AG09319 (cell line): Measurements from ENCODE around the gene FNDC11.

ENCODE experiments used
- DNase-seq: peaks from one replicate; pipeline ENCODE4 v3.0.0-alpha.2; 2010; ENCODE audit warnings: low read depth; ENCODE audit errors: extremely low read depth
- CTCF ChIP-seq: IDR thresholded peaks from 2 replicates; pipeline ENCODE4 v1.5.1; 2011; ENCODE audit warnings: low read depth, mild to moderate bottlenecking, inconsistent platforms, low read length, moderate library complexity

FNDC11 gene

DNA sequence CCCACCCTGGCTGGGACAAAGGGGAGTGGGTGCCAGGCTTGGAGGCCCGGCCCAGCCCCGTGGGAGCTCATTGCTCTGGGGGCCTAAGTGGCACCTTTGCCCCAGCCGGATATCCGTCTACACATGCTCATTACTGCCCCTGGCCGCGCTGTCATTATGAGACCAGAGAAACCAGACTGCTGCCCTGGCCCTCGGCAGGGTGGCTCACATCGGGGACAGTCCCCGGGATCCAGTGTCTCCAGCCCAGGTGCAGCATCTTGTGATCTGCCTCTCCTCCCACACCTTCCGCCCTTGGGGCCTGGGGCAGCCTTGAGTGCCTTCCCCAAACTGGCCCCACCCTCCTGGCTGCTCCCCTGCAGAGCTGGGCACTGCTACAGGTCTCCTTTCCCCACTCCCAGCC is 11.3 kb upstream of the FNDC11 start:
- no peak for TF ChIP-seq CTCF
- no peak for DNase-seq

- TF ChIP-seq CTCF, result no peak
- DNase-seq, result no peak
Observed at GRCh38 chr20:63543131-63543530, 10.8 kb upstream of the FNDC11 start.

DNA sequence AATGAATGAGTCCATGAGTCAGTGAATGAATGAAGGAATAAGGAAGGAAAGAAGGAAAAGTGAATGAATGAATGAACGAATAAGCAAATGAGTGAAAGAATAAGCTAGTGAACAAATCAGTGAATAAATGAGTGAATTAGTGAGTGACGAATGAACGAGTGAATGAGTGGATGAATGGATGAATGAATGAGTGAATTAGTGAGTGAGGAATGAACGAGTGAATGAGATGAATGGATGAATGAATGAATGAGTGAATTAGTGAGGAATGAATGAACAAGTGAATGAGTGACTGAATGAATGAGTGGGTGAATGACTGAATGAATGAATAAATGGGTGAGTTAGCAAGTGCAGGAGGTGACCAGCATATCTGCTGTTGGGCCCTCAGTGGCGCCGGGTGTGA is 10.2 kb upstream of the FNDC11 start:
- no peak for DNase-seq
- no peak for TF ChIP-seq CTCF

DNA sequence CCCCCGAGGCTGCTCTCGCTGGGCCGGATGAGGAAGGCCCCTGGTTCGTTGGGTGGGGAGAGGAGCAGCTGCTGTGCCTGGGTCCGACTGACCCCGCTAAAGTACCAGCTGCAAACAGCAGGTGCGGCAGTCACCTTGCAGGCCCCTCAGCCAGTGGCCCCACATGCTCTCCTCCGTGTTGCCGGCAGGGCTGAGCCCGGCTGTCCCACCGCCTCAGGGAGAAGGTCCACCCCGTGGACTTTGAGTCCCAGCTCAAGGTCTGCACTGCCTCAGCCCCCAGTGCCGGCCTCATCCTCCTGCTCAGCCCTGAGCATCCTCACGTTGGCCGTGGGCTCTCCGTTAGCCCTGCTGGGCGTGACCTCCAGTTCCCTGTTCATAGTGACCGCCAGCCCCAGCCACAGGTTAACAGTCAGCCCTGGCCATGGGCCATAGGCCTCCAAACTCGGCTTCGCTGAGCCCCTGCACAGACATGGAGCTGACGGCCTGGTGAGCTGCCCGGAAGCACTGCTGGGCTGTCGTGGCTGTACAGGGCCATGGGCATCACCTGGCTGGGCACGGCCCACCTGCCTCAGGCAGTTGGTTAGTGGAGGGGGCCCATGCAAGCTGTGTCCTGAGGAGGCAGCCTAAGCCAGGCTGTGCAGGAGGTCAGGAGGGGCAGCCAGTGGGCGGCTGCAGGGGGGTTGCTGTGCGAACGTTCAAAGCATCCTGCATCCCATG is 9.6 kb upstream of the FNDC11 start:
- no peak for DNase-seq
- TF ChIP-seq CTCF, result no peak

DNA sequence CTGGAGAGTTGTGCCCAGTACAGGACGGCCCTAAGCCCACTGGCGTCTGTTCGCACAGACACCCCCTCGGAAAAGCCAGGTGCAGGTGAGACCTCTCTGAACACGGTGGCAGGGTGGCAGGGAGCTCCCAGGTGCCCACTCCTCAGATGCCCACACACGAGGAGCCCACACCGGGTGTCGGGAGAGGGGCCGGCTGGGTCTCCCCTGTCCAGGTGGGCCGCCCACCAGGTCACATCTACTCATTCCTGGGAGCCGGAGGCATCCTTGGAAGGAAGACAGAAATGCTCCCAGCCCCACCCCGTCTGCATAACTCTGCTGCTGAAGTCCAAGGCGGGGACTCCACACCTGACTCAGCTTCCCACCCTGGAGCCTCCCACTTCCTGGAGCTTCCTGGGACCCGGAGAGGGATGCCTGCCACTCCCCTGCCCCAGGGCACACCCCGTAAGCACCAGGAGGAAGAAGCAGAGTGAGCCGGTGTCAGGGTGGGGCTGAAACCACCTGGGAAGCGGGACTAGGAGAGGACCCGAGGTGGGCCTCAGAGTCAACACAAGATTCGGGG is 8.9 kb upstream of the FNDC11 start:
- no peak for TF ChIP-seq CTCF
- DNase-seq, result no peak

DNA sequence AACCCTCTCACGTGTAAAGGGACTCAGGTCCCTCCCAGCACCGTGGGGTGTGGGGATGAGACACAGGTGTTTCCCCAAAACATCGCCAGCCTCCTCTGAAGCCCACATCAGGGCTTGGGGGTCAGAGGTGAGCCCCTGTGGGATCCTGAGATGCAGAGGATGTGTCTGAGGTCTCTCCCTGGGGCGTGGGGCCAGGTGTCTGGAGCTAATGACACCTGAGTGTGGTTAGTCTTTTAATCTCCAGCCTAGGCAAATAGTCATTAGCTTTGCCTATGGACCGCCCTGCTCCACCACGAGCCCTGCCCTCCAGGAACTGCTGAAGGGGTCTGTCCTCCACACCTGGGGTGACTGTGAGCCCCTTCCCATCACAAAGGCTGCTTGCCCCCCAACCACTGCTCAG is 8.1 kb upstream of the FNDC11 start:
- TF ChIP-seq CTCF, result no peak
- no peak for DNase-seq

GRCh38 chr20:63546256-63546955 is 7.6 kb upstream of the FNDC11 start:
- no peak for DNase-seq
- no peak for TF ChIP-seq CTCF
